OCI-LY7 (cell line): ENCODE results near the gene NTNG2.

ENCODE experiments used
- EZH2phosphoT487 ChIP-seq: fragments of 200-600 bp; sonication (generic); IDR thresholded peaks from 2 replicates; pipeline ENCODE4 v1.6.1; 2018; ENCODE audit warnings: low read depth, borderline replicate concordance, mild to moderate bottlenecking, mixed run types, antibody characterized with exemption, low read length, moderate library complexity, mixed read lengths
- TF ChIP-seq, protein P1 (sequence below): fragments of 200-600 bp; sonication (generic); conservative IDR thresholded peaks from 2 replicates; pipeline ENCODE4 v1.5.1; 2014; ENCODE audit warnings: mild to moderate bottlenecking, antibody characterized with exemption, low read length, moderate library complexity, mixed read lengths

DNA sequence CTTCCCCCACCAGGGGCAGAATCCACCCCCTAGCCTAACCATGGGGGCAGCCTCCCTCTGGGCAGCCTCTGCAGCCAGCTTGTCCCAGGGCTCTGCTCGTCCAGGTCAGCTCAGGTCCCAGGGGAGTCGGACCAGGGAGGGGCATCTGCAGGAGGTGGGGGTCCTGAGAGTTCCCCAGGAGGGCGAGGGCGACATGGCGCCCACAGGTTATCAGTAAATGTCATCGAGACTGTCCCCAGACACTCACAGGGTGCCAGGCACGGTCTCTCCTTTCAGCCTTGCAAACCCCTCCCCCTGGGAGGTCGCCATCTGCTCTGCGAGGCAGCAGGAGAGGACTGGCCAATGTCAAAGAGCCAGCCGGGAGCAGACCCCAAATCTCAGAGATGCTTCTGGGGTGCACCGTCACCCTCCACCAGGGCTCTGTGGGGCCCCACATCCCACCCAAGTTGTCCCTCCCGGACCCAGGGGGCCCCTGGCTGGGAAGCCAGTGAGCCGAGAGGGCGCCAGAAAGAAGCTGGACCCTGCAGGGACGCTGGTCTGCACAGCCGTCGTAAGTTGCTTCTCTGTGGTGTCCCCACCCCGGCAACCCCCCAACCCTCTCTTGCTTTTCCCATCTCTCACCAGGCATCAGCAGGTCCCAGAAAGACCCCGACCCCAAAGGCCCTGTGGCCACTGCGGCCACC lies 69.3 kb downstream of the NTNG2 start:
- TF ChIP-seq, protein P1, sequence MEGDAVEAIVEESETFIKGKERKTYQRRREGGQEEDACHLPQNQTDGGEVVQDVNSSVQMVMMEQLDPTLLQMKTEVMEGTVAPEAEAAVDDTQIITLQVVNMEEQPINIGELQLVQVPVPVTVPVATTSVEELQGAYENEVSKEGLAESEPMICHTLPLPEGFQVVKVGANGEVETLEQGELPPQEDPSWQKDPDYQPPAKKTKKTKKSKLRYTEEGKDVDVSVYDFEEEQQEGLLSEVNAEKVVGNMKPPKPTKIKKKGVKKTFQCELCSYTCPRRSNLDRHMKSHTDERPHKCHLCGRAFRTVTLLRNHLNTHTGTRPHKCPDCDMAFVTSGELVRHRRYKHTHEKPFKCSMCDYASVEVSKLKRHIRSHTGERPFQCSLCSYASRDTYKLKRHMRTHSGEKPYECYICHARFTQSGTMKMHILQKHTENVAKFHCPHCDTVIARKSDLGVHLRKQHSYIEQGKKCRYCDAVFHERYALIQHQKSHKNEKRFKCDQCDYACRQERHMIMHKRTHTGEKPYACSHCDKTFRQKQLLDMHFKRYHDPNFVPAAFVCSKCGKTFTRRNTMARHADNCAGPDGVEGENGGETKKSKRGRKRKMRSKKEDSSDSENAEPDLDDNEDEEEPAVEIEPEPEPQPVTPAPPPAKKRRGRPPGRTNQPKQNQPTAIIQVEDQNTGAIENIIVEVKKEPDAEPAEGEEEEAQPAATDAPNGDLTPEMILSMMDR = no peak
- no peak for TF ChIP-seq EZH2phosphoT487
